Ureter (tissue), 1 donor: Measurements from ENCODE around the gene TBC1D5. TPM values are rescaled to one million over a fixed set of nuclear protein-coding genes. Genes with fewer than 3 reads are reported as not detected.
"Not testable (repeated sequence)": the region's sequence is repeated elsewhere in the genome, so short reads cannot be mapped to it uniquely, and the experiment has no call there.

Source experiments
- DNase-seq: peaks from one replicate; pipeline ENCODE4 v3.0.0-alpha.2; 2020; ENCODE audit warnings: low spot score
- total RNA-seq: library from RNA; stranded (reverse); gene quantifications from one replicate; pipeline ENCODE4 v1.2.4, GENCODE V29; 2023
- donor health status: DM: yes; HTN: yes; CAD: no.

The TBC1D5 gene
- total RNA-seq, 1 donor from 2014 or later, result 87.1 TPM

DNA sequence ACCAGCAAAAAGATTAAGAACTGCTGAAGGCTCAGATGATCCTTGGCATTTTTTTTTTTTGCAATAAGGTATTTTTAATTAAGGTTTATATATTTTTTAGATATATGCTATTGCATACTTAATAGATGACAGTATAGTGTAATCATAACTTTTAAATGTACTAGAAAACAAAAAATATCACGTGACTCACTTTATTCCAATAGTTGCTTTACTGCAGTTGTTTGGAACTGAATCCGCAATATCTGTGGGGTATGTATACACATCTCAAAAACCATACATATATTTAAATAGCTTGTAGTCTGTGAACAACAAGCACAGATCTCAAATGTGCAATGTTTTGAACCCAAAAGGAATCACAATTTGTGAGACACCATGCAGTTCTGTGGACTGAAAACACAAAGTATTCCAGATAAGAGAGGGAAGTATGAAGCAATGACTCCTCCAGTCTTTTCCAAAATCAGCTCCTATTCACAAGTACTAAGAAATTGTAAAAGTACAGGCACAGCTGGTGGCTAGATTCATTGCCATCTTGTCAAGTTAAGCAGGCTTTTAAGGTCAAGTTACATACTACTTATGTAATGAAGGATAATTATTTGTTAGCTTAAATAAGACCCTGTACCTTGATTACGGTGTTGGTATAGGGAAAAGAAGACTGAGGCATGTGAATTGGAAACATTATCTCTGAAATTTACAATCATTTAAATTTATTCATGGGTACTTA is 331.1 kb downstream of the TBC1D5 start:
- DNase-seq, result no peak

DNA sequence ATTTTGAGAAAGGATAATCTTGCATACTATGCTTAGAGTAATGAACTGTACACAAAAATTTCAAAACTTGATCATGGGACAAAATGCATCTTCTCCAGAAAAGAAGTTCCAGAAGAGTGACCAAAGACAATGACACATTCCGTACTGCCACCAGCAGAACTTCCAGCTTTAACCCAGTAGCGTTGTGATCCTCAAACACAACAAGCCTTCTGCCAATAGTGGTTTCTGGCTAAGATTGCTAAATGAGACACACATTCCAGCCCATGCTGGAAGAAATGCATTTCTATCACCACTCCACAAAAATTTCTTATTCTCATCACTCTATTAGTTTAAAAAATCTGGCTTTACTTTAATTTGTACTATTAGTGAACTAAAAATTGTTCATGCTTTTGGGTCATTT is 334.9 kb downstream of the TBC1D5 start:
- DNase-seq, result no peak

GRCh38 chr3:17404548-17404947 is 337.9 kb downstream of the TBC1D5 start:
- no peak for DNase-seq

DNA sequence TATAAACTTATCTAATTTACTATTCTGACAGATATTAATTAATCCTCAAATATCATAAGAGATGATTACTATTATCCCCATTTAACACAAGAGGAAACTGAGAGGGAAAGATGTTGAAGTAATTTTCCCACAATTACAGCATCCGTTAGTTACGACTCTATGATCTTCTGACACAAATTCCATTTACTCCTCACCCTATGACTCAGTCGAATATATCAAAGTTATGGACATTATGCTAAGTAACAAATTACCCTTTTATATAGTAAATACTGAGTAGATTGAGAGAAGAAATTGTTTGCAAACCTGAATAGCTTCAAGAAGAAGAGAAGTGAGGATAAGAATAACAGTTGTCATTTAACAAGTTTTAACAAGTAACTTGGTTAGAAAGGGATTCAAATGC is 340.0 kb downstream of the TBC1D5 start:
- DNase-seq, result no peak

- DNase-seq, result no peak
Observed at GRCh38 chr3:17401912-17402311, 340.5 kb downstream of the TBC1D5 start.

DNA sequence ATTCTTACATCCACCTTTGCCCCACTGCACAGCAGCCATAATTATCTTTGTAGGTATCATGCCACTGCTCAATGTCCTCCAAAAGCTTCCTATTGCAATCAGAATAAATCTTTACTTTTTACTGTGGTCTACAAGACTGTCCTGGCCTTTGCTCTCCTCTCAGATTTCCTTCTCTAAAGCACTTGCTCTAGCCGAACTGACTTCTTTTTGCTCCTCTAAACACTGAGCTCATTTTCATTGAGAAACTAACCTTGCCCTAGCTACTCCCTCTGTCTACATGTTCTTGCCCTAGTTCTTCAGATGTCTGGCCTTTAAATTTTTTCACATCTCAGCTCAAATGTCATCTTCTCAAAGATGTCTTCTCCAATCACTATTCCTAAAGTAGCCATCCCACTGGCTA is 342.8 kb downstream of the TBC1D5 start:
- DNase-seq, result no peak

- no peak for DNase-seq
Observed at GRCh38 chr3:17398959-17399551, 343.4 kb downstream of the TBC1D5 start.

DNA sequence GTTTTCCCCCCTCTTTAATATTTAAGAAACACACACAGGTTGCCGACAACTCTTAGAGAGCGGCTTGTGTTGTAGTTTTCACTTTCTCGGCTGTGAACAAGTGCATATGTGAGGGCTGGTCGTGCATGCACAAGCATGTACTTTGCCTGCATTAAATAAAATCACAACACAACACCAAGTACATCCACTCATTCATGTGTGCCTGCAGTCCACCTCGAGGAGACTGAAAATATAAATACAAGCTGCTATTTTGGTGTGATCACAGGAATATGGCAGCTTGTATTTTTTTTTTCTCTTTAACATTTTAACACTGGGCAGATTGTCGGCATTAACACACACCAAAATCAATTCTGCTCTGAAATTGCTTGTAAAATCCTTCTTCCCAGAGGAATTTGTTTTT is 346.4 kb downstream of the TBC1D5 start:
- no peak for DNase-seq

DNA sequence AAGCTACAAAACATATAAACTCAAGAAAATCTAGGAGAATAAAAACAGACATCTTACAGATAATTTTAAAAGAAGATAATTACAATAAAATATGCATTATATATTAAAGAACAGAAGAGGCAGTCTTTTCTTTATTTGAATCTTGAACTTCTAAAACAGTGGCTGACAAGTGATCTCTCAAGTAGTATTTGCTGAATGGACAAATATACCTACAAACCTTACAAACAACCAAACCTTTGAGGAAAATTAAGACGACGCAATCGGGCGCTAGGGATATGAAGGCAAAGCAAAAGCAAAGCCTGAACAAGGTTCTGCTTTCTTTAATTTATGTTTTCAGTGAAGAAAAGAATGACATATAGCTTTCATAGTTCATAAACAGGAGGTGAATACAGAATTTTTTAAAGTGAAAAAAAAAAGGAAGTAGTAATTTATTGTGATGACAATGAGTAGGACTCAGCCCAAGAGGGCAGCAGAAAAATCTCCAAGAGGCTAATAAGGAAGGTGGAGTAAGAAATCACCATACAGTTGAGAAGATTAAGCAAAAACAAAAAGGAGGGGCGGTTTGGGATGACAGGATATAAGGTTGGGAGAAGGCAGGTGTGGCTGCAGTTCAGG is 347.8 kb downstream of the TBC1D5 start:
- DNase-seq, result no peak

- DNase-seq, result not testable (repeated sequence)
Observed at GRCh38 chr3:17392516-17392915, 349.9 kb downstream of the TBC1D5 start.

DNA sequence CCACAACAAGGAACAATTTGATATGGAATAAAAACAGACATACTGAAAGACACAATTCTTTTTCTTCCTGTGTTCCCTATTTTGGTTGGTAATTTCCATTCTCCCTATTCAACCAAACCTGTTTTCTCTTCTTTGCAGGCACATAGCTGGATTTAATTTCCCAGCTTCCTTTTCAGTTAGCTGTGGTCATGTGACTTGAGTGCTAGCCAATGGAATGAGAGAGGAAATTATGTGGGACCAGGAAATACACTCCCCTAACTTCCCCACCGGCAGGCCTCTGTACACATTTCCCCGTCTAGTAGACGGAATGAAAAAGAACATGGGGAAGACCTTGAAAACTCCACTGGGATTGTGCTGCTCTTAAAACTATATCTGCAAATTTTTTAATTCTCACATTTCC is 351.6 kb downstream of the TBC1D5 start:
- no peak for DNase-seq

DNA sequence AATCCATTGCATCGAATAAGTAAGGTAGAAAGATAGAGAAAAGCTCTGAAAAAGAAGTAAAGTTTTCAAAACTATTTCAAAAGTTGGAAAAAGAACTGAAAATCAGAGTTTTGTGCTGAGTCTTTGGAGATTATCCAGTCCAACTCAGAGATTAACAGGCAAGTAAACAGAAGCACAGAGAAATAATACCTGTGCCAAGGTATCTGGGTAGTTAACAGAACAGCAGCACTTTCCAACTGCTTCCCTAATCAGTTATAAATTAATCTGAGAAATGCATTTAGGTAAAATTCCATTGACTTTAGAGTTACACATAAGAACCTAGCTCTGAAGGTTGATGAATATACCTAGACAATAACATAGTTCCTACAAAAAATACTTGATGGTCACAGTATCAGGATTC is 355.3 kb downstream of the TBC1D5 start:
- no peak for DNase-seq

- no peak for DNase-seq
Observed at GRCh38 chr3:17386432-17386831, 356.0 kb downstream of the TBC1D5 start.

DNA sequence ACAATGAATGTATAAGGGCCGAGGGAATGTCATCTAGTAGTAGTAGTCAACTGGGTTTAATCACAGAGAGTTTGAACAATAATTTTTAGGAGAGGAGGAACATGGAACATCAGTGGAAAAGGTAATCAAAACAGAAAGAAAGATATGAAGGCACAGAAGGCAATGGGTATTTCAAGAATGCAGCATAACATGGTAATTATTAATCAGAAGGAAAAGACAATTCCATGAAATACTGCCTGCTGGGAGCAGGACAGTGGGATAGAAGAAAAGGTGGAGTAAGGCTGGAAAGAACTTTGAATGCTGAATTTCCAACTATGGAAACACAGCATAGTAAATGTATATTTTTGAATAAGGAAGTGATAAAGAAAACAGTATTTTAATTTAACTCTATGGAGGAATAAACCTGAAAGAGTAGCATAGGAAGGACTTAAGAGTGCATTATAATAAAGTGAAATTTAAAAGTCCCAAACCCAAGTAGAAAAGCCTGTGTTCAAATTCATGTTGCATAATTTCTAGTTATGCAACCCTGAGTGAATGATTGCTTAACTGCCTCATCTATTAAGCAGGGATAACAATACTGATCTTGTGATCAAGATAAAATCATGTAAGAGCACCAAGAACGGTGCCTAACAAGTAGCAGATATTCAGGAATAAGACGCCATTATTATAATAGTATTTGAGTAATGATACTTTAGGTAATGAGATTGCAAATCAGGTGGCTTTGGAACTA is 357.7 kb downstream of the TBC1D5 start:
- no peak for DNase-seq

DNA sequence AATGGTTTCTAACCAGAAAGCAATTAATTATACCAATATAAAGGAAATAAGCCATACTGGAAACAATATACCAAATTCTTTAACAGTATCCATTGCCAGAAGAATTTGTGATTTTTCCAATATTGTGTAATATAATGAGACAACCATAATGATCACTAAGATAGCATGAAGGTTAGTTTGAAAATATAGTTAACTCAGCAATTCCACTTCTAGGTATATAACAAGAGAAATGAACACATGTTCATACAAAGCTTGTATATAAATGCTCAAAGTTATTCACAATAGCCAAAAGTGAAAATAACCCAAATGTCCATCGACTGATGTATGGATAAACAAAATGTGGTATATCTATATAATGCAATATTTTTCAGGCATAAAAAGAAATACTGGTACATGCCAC is 369.1 kb downstream of the TBC1D5 start:
- DNase-seq, result no peak

DNA sequence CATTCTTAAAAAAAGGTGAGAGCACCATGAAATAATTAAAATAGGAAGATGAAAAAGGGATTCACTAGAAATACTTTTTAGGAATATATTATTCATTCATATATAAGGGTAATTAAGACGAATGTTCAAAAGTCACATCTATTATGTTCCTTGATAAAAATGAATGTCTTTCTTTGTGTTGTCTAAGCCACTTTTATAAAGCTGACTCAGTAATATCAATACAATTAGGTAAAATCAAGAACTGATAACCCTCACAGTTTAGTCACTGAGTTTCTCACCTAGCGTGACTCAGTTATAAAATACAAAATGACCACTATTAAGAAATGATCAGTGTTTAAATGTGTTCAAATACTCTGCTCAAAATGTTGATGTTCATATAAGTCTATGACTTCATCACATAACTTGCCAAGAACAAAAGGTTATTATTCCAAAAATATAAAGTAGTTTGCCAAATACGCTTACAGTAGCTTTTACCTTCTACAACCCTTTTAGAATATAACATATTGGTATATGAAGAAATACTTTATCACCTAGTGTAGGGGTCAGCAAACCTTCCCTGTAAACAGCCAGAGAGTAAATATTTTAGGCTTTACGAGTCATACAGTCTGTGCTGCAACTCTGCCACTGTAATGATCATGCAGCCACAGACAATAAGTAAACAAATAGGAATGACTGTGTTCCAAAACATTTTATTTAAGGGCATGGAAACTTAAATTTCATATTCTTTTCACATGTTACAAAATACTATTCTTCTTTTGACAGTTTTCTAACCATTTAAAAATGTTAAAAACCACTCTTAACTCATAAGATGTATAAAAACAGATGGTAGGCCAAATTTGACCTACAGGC is 369.8 kb downstream of the TBC1D5 start:
- no peak for DNase-seq

DNA sequence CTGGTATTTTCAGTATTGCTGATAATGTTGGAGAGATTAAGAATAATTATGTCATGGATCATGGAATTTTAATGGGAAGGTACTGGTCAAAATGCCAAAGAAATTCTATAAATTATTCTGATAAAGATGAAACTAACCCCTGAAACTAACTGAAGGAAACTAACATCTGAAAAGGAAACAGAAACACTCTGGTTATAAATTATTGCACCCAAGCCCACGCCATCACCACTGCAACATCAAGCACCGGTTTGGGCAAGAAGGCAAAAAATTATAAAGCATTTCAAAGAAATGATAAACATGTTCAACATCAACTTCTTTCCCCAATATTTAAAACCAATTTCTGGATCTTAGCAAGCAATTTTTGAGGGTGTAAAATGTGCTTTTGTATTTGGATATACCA is 372.5 kb downstream of the TBC1D5 start:
- no peak for DNase-seq

DNA sequence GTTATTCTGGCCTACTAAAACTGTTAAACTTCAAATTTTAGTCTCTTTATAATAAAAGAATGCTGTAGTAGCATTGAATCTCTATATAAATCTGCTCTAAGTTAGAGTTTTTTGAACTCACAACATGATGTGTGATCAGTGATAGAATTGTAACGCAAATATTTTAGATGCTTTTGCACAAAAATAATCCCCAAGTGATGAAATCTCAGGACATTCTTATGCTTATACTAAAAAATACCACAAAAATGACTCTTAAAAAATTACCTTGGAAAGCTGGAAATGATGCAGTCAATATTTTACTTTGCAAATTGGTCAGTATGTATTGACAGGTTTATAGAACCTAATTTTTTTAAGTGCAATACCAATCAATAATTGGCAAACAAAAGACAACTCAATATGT is 375.3 kb downstream of the TBC1D5 start:
- DNase-seq, result no peak

DNA sequence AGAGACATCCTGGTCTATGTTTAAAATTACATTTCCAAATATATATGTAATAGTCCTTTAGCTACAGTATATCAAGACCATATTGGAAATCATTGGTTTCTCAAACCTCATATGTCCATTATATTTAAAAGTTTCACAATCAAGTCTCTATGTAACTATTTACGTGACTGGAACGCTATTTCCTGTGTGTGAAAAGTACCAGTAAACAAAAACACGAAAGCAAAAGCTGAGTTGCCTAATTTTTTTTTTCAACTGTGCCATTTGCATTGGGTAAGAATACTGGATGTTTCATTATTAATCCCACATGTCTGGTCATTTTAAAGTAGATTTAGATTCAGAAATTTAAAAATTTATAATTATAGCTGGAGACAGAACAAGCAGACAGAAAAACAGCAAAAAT is 381.4 kb downstream of the TBC1D5 start:
- DNase-seq, result no peak

DNA sequence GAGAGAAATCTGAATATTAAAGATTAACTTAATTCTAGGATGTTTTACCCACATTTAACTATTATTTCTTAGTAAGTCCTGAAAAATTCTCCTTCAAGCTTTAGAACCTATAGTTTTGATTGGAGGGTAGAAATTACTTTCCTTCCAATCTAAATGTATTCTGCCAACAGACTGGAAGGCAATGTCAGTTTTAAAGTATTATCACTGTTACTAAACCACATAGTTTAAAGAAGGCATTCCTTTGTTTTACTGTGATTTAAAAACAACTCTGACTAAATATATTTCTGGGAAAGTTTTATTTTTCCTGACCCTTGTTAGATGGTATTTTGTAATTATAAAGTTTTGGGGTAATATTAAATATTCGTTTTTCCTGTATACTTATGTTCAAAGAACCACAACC is 382.5 kb downstream of the TBC1D5 start:
- no peak for DNase-seq

- DNase-seq, result no peak
Observed at GRCh38 chr3:17357035-17357710, 385.3 kb downstream of the TBC1D5 start.
